Neural progenitor cell (in vitro differentiated cells): ENCODE results near the gene IPO9. TPM values are rescaled to one million over a fixed set of nuclear protein-coding genes. Genes with fewer than 3 reads are reported as not detected.

Source experiments
- DNase-seq: peaks from one replicate; pipeline ENCODE4 v3.0.0-alpha.2; 2016; ENCODE audit warnings: low spot score
- H2AFZ ChIP-seq: fragments of 200-600 bp; sonication (generic); replicated peaks from 2 replicates; pipeline ENCODE4 v1.6.1; 2016; ENCODE audit warnings: antibody characterized with exemption
- H3F3A ChIP-seq: fragments of 200-600 bp; sonication (generic); 2 replicates; pipeline ENCODE4 v1.6.1; 2016; ENCODE audit warnings: antibody characterized with exemption, low read depth
- H3K27ac ChIP-seq: fragments of 200-600 bp; sonication (generic); 2 replicates; pipeline ENCODE4 v1.5.1; 2016; ENCODE audit warnings: mild to moderate bottlenecking
- H3K27me3 ChIP-seq: fragments of 200-600 bp; sonication (generic); 2 replicates; pipeline ENCODE4 v1.6.1; 2016; ENCODE audit warnings: mild to moderate bottlenecking, moderate library complexity
- H3K36me3 ChIP-seq: fragments of 200-600 bp; sonication (generic); 2 replicates; pipeline ENCODE4 v1.5.1; 2016
- H3K4me1 ChIP-seq: fragments of 200-600 bp; sonication (generic); 2 replicates; pipeline ENCODE4 v1.6.1; 2016; ENCODE audit warnings: mixed run types
- H3K4me2 ChIP-seq: fragments of 200-600 bp; sonication (generic); 2 replicates; pipeline ENCODE4 v1.6.1; 2016
- H3K4me3 ChIP-seq: fragments of 200-600 bp; sonication (generic); 2 replicates; pipeline ENCODE4 v1.5.1; 2016
- H3K79me2 ChIP-seq: fragments of 200-600 bp; sonication (generic); 2 replicates; pipeline ENCODE4 v1.6.1; 2016; ENCODE audit warnings: low read depth
- H3K9ac ChIP-seq: fragments of 200-600 bp; sonication (generic); 2 replicates; pipeline ENCODE4 v1.6.1; 2016
- H3K9me3 ChIP-seq: fragments of 200-600 bp; sonication (generic); 2 replicates; pipeline ENCODE4 v1.5.1; 2016; ENCODE audit warnings: low read depth
- H4K20me1 ChIP-seq: fragments of 200-600 bp; sonication (generic); 2 replicates; pipeline ENCODE4 v1.6.1; 2016; ENCODE audit warnings: low read depth
- H3K27ac Mint-ChIP-seq: 3 replicates; pipeline ENCODE4 v1.8.0; 2021; ENCODE audit warnings: mixed read lengths
- H3K27me3 Mint-ChIP-seq: 2 replicates; pipeline ENCODE4 v1.8.0; 2022; ENCODE audit warnings: low read depth, mild to moderate bottlenecking, inconsistent platforms, moderate library complexity, mixed read lengths; ENCODE audit not compliant: insufficient read depth
- H3K36me3 Mint-ChIP-seq: 3 replicates; pipeline ENCODE4 v1.8.0; 2021; ENCODE audit warnings: mixed read lengths
- H3K4me1 Mint-ChIP-seq: 3 replicates; pipeline ENCODE4 v1.8.0; 2021; ENCODE audit warnings: mixed read lengths
- H3K4me3 Mint-ChIP-seq: 3 replicates; pipeline ENCODE4 v1.8.0; 2021; ENCODE audit warnings: mild to moderate bottlenecking, moderate library complexity, mixed read lengths
- H3K9me3 Mint-ChIP-seq: 3 replicates; pipeline ENCODE4 v1.8.0; 2020; ENCODE audit warnings: mixed read lengths
- CTCF ChIP-seq: fragments of 200-600 bp; sonication (generic); IDR thresholded peaks from 2 replicates; pipeline ENCODE4 v1.5.1; 2017; ENCODE audit warnings: antibody characterized with exemption, mild to moderate bottlenecking
- EZH2 ChIP-seq: fragments of 200-600 bp; sonication (generic); IDR thresholded peaks from 2 replicates; pipeline ENCODE4 v1.6.1; 2017; ENCODE audit warnings: antibody characterized with exemption, mild to moderate bottlenecking, moderate library complexity
- EZH2phosphoT487 ChIP-seq: fragments of 200-600 bp; sonication (generic); IDR thresholded peaks from 2 replicates; pipeline ENCODE4 v1.6.1; 2017; ENCODE audit warnings: antibody characterized with exemption
- total RNA-seq: library from RNA; depleted of rRNA; stranded (reverse); fragments of >200 nt; gene quantifications from 2 replicates; pipeline ENCODE4 v1.2.3, GENCODE V29; 2015; ENCODE audit warnings: low replicate concordance

The IPO9 gene
- total RNA-seq, 1 donor from 2014 or later: 63.2 TPM

- Histone ChIP-seq H3K27me3 (peaks cover 6% of the 10 kb centered on the region), H3K4me2 (no peak overlapping the region), H3K4me3 (no peak overlapping the region), H3F3A (peaks cover 9% of the 10 kb centered on the region), H3K36me3 (no peaks in the 10 kb centered on the region), H3K4me1 (peaks cover 7% of the 10 kb centered on the region), H3K79me2 (no peaks in the 10 kb centered on the region), H3K9me3 (no peaks in the 10 kb centered on the region), H3K9ac (no peak overlapping the region), H3K27ac (no peak overlapping the region), H2AFZ (no peak overlapping the region), H4K20me1 (no peaks in the 10 kb centered on the region)
- Mint-ChIP-seq H3K36me3 (peaks cover under 1% of the 10 kb centered on the region), H3K4me3 (no peak overlapping the region), H3K27ac (no peak overlapping the region), H3K4me1 (peaks cover 9% of the 10 kb centered on the region), H3K27me3 (peaks cover 4% of the 10 kb centered on the region), H3K9me3 (no peaks in the 10 kb centered on the region)
- no peak for DNase-seq
- no peak for TF ChIP-seq EZH2phosphoT487
- TF ChIP-seq EZH2: no peak
- no peak for TF ChIP-seq CTCF
These were observed 55.5 kb downstream of the IPO9 start for GRCh38 chr1:201884425-201884824.

GRCh38 chr1:201885531-201886075 is 56.6 kb downstream of the IPO9 start:
- TF ChIP-seq EZH2phosphoT487 (no peak), CTCF (no peak), EZH2 (no peak)
- Mint-ChIP-seq H3K36me3 (no peaks in the 10 kb centered on the region), H3K27ac (no peak overlapping the region), H3K4me3 (no peak overlapping the region), H3K27me3 (peaks cover 7% of the 10 kb centered on the region), H3K4me1 (peaks cover 11% of the 10 kb centered on the region), H3K9me3 (no peaks in the 10 kb centered on the region)
- peaks cover 9% of the 10 kb centered on the region for H3F3A ChIP-seq
- H3K27ac ChIP-seq: no peak overlapping the region
- no peak overlapping the region for H3K9ac ChIP-seq
- no peaks in the 10 kb centered on the region for H3K36me3 ChIP-seq
- no peak overlapping the region for H2AFZ ChIP-seq
- no peak overlapping the region for H3K4me2 ChIP-seq
- no peaks in the 10 kb centered on the region for H3K9me3 ChIP-seq
- H4K20me1 ChIP-seq: no peaks in the 10 kb centered on the region
- no peak overlapping the region for H3K4me3 ChIP-seq
- H3K27me3 ChIP-seq: peaks cover 14% of the 10 kb centered on the region
- H3K4me1 ChIP-seq: peaks cover 7% of the 10 kb centered on the region
- no peak for DNase-seq
- no peaks in the 10 kb centered on the region for H3K79me2 ChIP-seq

GRCh38 chr1:201886103-201886885 is 57.3 kb downstream of the IPO9 start:
- Histone ChIP-seq H3K79me2 (no peaks in the 10 kb centered on the region), H3K9ac (no peak overlapping the region), H3K27ac (no peak overlapping the region), H3K9me3 (no peaks in the 10 kb centered on the region), H2AFZ (no peak overlapping the region), H3K4me2 (no peak overlapping the region), H3K4me1 (peaks cover 7% of the 10 kb centered on the region), H3K36me3 (no peaks in the 10 kb centered on the region), H3K27me3 (peaks cover 14% of the 10 kb centered on the region), H3F3A (peaks cover 9% of the 10 kb centered on the region), H4K20me1 (no peaks in the 10 kb centered on the region), H3K4me3 (no peak overlapping the region)
- no peak for DNase-seq
- peaks cover 11% of the 10 kb centered on the region for H3K4me1 Mint-ChIP-seq
- no peak overlapping the region for H3K27ac Mint-ChIP-seq
- H3K27me3 Mint-ChIP-seq: peaks cover 7% of the 10 kb centered on the region
- no peak for TF ChIP-seq EZH2
- TF ChIP-seq CTCF: no peak
- TF ChIP-seq EZH2phosphoT487: no peak
- H3K4me3 Mint-ChIP-seq: no peak overlapping the region
- H3K36me3 Mint-ChIP-seq: no peaks in the 10 kb centered on the region
- H3K9me3 Mint-ChIP-seq: no peaks in the 10 kb centered on the region
